DND-41 (cell line): ENCODE data around the gene COL26A1.

Experiments
- EZH2 ChIP-seq: IDR thresholded peaks from 3 replicates; pipeline ENCODE4 v1.6.1; 2012; ENCODE audit warnings: borderline replicate concordance, low read depth, mild to moderate bottlenecking, moderate library complexity, low read length, inconsistent platforms; ENCODE audit not compliant: severe bottlenecking
- TF ChIP-seq, protein P1 (sequence below): IDR thresholded peaks from 2 replicates; pipeline ENCODE4 v1.5.1; 2012; ENCODE audit warnings: borderline replicate concordance, low read length, moderate library complexity, mild to moderate bottlenecking; ENCODE audit not compliant: poor library complexity, severe bottlenecking; ENCODE audit errors: extremely low read depth

DNA sequence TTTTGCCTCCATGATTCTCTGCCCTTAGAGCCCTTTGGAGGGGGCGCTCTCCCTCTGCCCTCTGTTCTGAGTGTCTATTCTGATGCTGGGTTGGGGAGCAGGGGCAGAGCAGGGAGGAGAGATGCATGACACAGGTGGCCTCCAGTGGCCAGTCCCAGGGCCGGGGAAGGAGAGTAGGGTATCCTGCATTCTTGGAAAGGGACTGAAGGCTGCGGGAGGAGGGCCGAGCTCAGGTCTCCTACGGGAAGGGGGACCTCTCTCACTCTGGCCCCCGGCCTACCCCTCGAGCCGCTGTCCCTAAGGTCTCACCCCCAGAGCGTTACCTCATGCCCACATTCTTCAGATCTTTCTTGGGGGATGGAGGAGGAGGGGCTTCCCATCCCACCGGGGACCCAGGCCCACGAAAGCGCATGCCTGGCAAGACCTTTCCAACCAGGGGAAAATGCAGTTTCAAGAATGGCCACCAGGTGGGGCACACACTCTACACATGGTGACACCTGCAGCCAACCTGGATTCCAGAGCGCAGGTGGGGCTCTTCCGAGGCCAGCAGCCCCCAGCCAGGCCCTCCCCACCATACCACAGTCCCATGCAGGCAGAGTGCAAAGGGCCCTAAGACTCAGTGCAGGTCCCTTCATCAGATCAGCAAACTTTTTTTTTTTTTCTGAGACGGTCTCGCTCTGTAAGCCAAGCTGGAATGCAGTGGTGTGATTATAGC lies 180.0 kb downstream of the COL26A1 start:
- TF ChIP-seq, protein P1, sequence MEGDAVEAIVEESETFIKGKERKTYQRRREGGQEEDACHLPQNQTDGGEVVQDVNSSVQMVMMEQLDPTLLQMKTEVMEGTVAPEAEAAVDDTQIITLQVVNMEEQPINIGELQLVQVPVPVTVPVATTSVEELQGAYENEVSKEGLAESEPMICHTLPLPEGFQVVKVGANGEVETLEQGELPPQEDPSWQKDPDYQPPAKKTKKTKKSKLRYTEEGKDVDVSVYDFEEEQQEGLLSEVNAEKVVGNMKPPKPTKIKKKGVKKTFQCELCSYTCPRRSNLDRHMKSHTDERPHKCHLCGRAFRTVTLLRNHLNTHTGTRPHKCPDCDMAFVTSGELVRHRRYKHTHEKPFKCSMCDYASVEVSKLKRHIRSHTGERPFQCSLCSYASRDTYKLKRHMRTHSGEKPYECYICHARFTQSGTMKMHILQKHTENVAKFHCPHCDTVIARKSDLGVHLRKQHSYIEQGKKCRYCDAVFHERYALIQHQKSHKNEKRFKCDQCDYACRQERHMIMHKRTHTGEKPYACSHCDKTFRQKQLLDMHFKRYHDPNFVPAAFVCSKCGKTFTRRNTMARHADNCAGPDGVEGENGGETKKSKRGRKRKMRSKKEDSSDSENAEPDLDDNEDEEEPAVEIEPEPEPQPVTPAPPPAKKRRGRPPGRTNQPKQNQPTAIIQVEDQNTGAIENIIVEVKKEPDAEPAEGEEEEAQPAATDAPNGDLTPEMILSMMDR, result peak; percentile 96
- TF ChIP-seq EZH2, result no peak
